Measurements from ENCODE around the gene LRIG1.

DNA sequence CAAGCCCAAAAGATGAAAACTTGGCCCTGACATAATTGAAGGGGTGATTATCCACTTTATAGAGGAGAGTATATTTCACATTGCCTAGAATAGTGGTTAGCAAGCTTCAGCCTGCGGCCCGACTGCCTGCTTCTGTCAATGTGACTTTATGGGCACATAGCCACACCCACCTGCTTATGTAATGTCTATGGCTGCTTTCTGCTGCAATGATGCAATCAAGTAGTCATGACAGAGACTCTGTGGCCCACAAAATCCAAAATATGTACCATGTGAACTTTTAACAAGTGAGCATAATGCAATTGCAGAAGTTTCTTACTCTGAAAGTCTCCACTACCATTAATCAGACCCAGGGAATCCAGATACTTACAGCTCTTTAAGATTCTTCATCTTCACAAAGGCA, 103.1 kb downstream of the LRIG1 start:
- TF ChIP-seq, protein P1, sequence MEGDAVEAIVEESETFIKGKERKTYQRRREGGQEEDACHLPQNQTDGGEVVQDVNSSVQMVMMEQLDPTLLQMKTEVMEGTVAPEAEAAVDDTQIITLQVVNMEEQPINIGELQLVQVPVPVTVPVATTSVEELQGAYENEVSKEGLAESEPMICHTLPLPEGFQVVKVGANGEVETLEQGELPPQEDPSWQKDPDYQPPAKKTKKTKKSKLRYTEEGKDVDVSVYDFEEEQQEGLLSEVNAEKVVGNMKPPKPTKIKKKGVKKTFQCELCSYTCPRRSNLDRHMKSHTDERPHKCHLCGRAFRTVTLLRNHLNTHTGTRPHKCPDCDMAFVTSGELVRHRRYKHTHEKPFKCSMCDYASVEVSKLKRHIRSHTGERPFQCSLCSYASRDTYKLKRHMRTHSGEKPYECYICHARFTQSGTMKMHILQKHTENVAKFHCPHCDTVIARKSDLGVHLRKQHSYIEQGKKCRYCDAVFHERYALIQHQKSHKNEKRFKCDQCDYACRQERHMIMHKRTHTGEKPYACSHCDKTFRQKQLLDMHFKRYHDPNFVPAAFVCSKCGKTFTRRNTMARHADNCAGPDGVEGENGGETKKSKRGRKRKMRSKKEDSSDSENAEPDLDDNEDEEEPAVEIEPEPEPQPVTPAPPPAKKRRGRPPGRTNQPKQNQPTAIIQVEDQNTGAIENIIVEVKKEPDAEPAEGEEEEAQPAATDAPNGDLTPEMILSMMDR (conservative IDR thresholded peaks at IDR 0.05; ENCODE audit: low read depth, low read length): no peak
- no peak for TF ChIP-seq EZH2 (IDR thresholded peaks at IDR 0.05; ENCODE audit: borderline replicate concordance, low read depth, low read length, poor library complexity, severe bottlenecking)

Data from A673 (cell line).